NCI-H345 (cell line): Measurements from ENCODE around the gene NTM.
"Not testable (repeated sequence)": the region's sequence is repeated elsewhere in the genome, so short reads cannot be mapped to it uniquely, and the experiment has no call there.

Experiments used
- DNase-seq: peaks from one replicate; lab custom pipeline; 2025; lab: John Stamatoyannopoulos, UW

Gene NTM

GRCh38 chr11:131422496-131422895 is 52.1 kb downstream of the NTM start:
- no peak for DNase-seq

DNA sequence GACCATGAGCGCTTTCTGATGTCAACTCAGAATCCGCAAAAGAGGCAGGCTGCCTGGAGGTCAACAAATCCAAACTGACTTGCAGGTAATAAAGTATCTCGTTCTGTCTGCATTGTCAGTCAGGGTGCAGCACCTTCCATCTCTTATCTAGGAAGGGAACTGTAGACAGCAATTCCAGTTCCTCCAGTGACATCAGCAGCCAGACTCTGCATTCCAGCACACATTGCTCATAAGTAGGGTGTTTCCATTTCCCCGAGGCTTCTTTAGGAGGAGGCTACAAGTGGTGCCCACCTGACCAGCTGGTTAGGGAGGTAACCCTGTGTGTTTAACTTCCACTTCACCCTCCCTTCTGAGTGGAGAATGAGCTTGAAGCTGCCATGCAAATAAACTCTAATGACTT is 53.3 kb downstream of the NTM start:
- DNase-seq = no peak

- DNase-seq = not testable (repeated sequence)
These were observed 54.0 kb downstream of the NTM start for GRCh38 chr11:131424257-131424876.

GRCh38 chr11:131425285-131425684 is 54.9 kb downstream of the NTM start:
- no peak for DNase-seq

DNA sequence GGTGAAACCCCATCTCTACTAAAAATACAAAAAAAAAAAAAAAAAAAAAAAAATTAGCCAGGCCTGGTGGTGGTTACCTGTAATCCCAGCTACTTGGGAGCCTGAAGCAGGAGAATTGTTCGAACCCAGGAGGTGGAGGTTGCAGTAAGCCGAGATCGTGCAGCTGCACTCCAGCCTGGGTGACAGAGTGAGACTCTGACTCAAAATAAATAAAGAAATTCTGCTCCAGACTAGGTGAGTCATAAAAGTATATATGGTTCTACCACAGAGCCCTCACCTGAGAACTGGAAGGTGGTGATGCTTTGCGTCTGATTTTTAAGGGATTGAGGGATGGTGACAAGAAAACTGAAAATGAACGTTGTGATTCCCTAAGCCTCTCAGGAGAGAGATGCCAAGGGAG is 58.4 kb downstream of the NTM start:
- no peak for DNase-seq

DNA sequence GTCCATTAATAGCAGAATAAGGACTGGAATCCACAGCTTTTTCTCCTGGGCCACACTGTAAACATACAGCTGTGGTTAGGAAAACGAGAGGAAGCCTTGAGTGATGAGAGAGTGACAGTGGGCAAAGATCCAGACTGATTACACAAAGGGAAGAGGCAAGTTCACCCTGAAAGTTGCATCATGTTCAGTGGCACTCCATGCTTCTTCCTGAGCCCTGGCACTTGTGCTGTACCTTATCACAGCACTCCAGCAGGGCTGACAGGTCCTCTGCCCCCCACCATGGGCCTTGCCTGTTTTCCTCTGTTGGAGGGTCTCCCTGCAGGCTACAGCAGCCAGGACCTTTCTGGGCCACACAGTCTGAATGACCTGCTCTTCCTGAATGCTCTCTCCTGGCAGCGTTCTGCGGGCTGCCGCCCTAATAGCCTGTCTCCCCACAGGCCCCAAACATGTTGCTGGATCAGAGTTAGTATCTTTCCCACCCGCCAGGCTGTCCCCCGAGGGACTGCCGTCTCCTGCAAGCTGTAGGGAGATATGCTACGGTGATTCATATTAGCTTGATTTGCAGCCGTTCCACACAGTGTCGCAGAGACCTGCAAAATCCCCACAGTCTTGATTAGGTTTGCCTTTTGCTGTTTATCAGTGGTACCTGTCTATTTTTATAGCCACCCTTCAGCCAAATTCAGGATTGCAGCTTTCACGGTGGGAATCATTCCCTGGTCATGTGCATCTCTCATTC is 60.2 kb downstream of the NTM start:
- no peak for DNase-seq

GRCh38 chr11:131441051-131441810 is 70.8 kb downstream of the NTM start:
- no peak for DNase-seq

DNA sequence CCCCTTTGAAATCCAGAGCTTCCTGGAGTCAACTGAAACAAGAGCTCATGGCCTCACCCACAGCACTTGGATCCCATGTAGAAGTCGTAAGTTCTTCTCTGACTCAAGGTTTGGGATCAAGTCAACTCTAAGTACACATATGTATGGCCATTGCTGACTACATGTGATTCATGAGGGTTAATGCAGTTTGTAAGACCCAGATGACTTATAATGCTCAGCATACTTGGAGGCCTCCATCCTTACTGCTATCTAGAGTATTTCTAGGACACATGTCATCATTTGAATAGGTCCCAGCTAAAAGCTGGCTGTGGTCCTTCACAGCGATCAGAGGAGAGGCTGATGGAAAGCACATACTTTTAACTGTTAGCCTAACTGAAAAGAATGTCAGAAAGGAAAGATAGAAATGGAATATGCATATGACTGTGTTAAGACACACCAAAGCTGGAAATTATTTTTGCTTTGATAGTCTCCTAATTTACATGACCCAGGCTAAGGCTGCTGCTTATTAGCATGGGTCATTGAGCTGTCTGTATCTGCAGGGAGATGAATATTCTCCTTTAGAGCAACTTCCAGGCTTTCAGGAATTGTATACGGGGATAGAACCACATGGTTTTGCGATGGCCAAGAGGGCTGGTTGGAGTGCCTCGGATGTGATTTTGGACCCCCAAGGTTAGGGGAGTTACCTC is 76.3 kb downstream of the NTM start:
- no peak for DNase-seq

DNA sequence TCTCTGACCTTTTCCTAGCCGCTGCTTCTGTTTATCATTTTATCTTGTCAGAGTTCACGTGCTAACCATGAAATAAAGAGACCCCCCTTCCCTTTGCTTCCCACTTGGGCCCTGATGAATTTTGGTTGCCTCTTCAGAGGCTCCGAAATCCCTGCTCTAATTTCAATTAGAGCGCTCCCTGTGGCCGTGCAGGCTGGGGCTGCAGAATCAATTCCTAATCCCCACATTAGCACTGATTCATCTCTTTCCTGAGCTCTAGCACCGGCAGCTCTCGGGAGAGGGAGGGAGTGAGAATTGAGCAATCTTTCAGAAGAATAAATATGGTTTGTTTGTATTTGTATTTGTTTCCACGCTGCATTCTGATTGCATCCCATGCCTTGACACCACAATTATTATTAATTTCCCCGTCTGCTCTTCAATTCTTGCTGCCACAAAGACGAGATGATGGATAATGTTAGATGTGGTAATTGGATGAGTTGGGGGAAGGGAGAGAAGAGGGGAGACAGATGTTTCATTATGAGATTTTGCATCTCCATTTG is 76.9 kb downstream of the NTM start:
- DNase-seq = no peak

DNA sequence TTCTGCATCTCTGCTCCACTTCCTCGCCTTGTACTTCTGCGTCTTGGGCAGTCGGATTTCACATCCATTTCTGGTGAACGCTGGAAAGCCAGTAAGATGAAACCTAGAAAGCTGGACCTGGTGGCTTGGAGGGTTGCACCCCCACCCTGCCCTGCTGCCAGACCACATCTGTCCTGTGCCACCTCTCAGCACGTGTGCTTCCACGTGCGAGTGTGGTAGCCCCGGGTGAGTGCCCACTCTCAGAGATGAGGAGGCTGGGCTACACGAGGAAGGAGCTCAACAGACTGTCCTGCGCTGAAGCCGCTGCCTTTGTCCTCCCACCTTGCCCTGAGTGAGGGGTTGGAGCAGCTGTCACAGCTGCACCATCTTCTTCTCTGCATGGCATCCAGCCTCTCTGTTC is 77.5 kb downstream of the NTM start:
- DNase-seq = no peak

- DNase-seq = no peak
These were observed 78.9 kb downstream of the NTM start for GRCh38 chr11:131449036-131450019.

DNA sequence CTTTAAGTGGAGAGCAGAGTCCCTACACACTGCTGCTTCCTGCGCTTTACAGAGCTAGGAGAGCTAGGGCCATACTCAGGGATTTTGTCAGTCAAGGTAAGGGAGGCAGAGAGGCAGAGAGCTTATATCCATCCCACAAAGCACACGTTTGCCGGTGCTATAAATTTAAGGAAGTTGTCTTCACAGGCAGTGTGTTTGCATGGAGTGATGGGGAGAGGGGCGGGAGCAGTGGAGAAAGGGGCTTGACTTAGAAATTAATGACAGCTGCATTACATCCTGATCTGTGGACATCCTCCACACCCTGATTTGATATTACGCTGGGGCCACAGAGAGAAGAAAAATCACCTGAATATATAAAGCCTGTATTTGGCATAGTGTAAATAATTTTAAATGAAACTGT is 84.1 kb downstream of the NTM start:
- DNase-seq = no peak

DNA sequence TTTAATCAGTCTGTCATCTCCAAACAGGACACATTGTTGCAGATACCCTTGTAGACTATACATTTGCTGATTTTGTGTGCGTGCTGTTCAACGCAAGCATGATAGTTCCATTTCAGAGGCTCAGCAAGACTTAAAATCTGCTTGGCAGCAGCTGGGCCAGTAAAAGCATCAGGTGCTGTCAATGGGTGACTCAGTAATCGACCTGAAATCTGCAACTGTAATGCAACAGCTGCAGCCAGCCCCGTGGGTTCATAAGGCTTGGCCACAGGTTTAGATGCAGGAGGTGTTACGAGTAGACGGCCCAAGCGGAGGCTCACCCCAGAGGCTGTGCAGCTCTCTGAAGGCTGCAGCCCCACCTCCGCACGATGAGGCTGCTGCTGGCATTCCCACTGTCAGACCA is 84.6 kb downstream of the NTM start:
- DNase-seq = no peak

DNA sequence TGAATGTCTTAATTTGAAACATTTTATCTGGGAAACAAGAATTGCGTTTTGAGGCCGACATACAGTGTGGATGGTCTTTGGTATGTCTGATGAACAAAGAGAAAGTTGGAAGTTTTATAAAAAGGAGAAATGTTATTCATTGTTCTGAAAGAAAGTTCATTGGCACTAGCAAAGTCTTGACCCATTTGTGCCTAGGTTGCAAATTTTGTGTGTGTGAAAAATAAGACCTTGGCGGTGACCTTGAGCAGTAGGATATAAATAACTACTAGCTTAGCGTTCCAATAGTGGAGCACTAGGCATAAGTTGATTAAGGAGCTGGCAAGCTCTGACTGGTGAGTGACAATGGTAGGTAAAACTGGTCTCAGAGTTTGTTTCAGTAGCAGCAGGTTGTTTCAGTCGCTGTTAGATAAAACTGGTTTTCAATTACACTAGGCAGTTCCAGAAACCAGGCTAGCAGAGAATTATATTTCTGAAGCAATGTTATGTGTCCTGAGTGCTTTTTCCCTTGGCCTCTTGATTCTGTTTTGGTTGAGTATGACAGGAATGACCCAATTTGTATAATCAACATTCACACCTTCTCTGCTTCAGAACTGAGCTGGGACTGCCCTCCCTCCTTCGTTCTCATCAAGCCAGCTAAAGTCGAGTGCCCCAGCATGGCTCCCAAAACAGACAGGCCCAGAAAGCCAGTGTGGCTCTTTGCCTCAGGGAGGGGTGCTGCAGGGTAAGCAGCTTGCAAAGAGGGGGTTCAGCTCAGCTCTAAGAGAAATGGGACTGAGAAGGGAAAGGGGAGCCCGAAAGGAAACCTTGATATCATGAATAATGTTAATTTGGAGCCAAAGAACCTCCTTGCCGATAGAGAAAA is 85.7 kb downstream of the NTM start:
- no peak for DNase-seq

- DNase-seq = no peak
These were observed 86.7 kb downstream of the NTM start for GRCh38 chr11:131457163-131457562.

DNA sequence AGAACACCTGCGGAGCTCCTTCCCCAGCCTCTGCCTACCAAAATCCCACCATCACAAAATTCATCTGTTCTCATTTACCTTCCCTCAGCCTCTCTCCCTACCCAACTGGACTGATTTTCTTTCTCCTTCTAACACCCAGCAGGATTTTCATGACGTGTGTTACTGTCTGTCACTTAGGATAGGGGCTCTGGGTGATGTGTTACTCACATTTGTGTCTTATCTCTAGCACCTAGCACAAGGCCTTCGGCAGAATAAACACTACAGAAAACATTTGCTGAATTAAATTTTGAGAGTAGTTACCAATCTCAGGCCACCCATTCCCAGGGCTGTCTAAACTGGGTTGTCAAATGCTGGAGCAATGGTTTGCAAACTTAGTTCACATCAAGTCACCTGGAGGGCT is 88.0 kb downstream of the NTM start:
- DNase-seq = no peak

DNA sequence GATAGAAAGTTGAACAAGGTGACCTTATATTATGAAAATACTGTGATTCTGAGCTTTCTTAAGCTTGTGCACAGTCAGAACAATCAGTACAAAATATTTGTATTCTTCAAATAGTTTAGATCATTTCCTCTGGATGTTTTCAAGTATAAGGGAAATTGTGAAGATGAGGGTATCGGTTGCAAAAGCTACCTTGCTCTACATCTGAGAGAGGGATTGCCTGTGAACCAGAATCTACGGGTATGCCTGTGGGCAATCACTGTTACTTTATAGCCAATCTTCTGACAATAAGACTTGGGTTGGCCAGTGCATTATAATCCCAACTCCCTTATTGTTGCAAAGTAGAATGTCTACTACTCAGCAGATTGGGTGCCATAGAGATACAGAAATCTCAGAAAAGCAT is 90.5 kb downstream of the NTM start:
- DNase-seq = no peak

DNA sequence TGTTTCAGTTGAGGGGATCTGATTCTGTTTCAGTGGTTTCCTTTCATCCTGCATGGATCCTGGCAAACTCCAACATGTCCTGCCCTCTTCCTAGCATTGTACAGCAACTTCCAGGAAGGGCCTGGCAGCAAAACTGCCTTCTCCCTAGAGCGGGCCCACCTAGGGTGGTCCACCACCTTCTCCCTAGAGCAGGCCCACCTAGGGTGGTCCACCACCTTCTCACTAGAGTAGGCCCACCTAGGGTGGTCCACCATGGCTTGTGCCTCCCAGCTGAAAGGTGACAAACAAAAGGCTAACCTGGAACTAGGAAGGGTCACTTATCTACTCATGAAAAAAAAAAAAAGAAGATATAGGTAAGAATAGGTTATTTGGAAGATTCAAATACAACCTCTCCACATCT is 92.2 kb downstream of the NTM start:
- DNase-seq = no peak

DNA sequence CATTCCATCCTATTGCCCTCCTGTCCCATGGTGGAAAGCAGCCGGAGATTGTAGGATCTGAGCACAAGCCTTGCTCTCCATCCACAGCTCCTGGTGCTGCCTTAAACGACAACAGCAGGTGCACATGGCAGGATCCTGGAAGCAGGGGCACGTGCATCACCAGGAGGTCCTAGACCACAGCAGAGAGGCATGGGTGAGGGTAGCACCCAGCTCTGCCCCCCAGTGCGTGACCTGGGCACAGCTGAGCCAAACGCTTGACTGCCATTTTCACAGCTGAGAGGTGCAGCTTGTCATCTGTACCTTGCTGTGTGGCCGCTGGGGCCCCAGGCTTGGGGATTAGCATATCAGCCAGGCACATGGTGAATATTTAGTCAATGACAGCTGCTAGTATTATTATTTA is 92.7 kb downstream of the NTM start:
- DNase-seq = no peak
